K562 (cell line): ENCODE results near the gene ARMC12. TPM values are rescaled to one million over a fixed set of nuclear protein-coding genes. Genes with fewer than 3 reads are reported as not detected.

Source experiments
- ATAC-seq: fragments of 200-7000 bp; cut with Tn5 transposase; 3 replicates; pipeline ENCODE4 v1.9.1; 2020; ENCODE audit warnings: moderate library complexity
- BruUV-seq: library from RNA; stranded (reverse); fragments of 400-500 nt; replicated peaks from 2 replicates; lab custom pipeline; 2021; lab: Mats Ljungman, UMichigan
- CTCF ChIA-PET: fragments of 300-600 bp; formaldehyde crosslinking; extraction: SDS; loops from one replicate; lab custom pipeline; 2021; ENCODE audit warnings: low intra/inter-chr PET ratio; lab: Yijun Ruan, JAX
- POLR2A ChIA-PET: fragments of 300-600, 350-650 bp; sonication (Branson Sonifier 250); formaldehyde crosslinking; extraction: SDS; loops from one replicate; lab custom pipeline; 2021; ENCODE audit warnings: antibody characterized with exemption, inconsistent platforms; lab: Yijun Ruan, JAX
- DNase-seq, 4 experiments: peaks; one replicate each; pipeline versions ENCODE4 v3.0.0 to v3.0.0-alpha.2; 2011 to 2018; ENCODE audit warnings: low spot score in 3 of 4, mixed read lengths in 3 of 4; ENCODE audit errors: extremely low read depth in 1 of 4
- FAIRE-seq: peaks from 2 replicates; lab custom pipeline; 2011; peaks lifted over from hg19 to GRCh38; lab: Jason Lieb, UNC
- H2AFZ ChIP-seq: 2 replicates; pipeline ENCODE4 v1.6.0; 2011; ENCODE audit warnings: low read depth, low read length, control low read depth, inconsistent platforms
- H3K27ac ChIP-seq: fragments of 200-600 bp; 3 replicates; pipeline ENCODE4 v1.8.0; 2011; ENCODE audit warnings: low read depth, mild to moderate bottlenecking, control low read depth, inconsistent platforms, low read length, moderate library complexity, mixed read lengths; ENCODE audit errors: extremely low read depth
- H3K27me3 ChIP-seq, 2 experiments: fragments of 300-600 bp in 1 of 2; 2 replicates in 1 of 2; 3 replicates in 1 of 2; pipeline versions ENCODE4 v1.6.0 to v1.8.0; 2011; ENCODE audit warnings: inconsistent platforms in 2 of 2, low read length in 2 of 2, mild to moderate bottlenecking in 1 of 2, mixed read lengths in 1 of 2, moderate library complexity in 1 of 2; ENCODE audit not compliant: control insufficient read depth in 2 of 2, insufficient read depth in 2 of 2
- H3K36me3 ChIP-seq: fragments of 300-600 bp; 3 replicates; pipeline ENCODE4 v1.8.0; 2011; ENCODE audit warnings: mild to moderate bottlenecking, low read length, inconsistent platforms; ENCODE audit not compliant: control insufficient read depth, insufficient read depth
- H3K4me1 ChIP-seq, 2 experiments: fragments of 200-600 bp in 1 of 2; replicated peaks in 1 of 2; 2 replicates in 1 of 2; 3 replicates in 1 of 2; pipeline versions ENCODE4 v1.5.1 to v1.8.0; 2011; ENCODE audit warnings: inconsistent platforms in 2 of 2, low read length in 2 of 2, mild to moderate bottlenecking in 1 of 2, mixed read lengths in 1 of 2, moderate library complexity in 1 of 2; ENCODE audit not compliant: control insufficient read depth in 2 of 2, insufficient read depth in 2 of 2
- H3K4me2 ChIP-seq: 2 replicates; pipeline ENCODE4 v1.6.1; 2011; ENCODE audit warnings: low read length, control low read depth, inconsistent platforms, mixed read lengths; ENCODE audit not compliant: insufficient read depth
- H3K4me3 ChIP-seq: fragments of 200-600 bp; sonication (generic), shearing (Covaris generic); 2 replicates; pipeline ENCODE4 v1.5.1; 2016; ENCODE audit warnings: control low read depth, inconsistent platforms
- H3K79me2 ChIP-seq: fragments of 200-600 bp; 3 replicates; pipeline ENCODE4 v1.8.0; 2011; ENCODE audit warnings: low read length, inconsistent platforms; ENCODE audit not compliant: control insufficient read depth, insufficient read depth
- H3K9ac ChIP-seq, 2 experiments: 2 replicates each; pipeline versions ENCODE4 v1.6.0 to v1.6.1; 2011; ENCODE audit warnings: low read depth in 2 of 2, low read length in 2 of 2, control low read depth in 1 of 2, inconsistent platforms in 1 of 2, mild to moderate bottlenecking in 1 of 2, mixed read lengths in 1 of 2; ENCODE audit not compliant: insufficient read depth in 1 of 2
- H3K9me1 ChIP-seq: one replicate; pipeline ENCODE4 v1.6.0; 2011; ENCODE audit warnings: inconsistent platforms, mild to moderate bottlenecking, low read length, moderate library complexity; ENCODE audit not compliant: control insufficient read depth, insufficient read depth
- H3K9me3 ChIP-seq: replicated peaks from 2 replicates; pipeline ENCODE4 v1.5.1; 2011; ENCODE audit warnings: low read depth, low read length, inconsistent platforms; ENCODE audit not compliant: control insufficient read depth, insufficient read depth
- H4K20me1 ChIP-seq: replicated peaks from 2 replicates; pipeline ENCODE4 v1.6.1; 2011; ENCODE audit warnings: low read length, inconsistent platforms, mixed read lengths; ENCODE audit not compliant: control insufficient read depth, insufficient read depth
- ATF7 ChIP-seq: fragments of 450-650 bp; IDR thresholded peaks from 2 replicates; pipeline ENCODE4 v1.7.1; 2014; ENCODE audit warnings: mild to moderate bottlenecking, moderate library complexity
- CREB3L1 ChIP-seq: fragments of 450-650 bp; IDR thresholded peaks from 2 replicates; pipeline ENCODE4 v1.6.1; 2014; ENCODE audit warnings: low read depth, mild to moderate bottlenecking, moderate library complexity, borderline replicate concordance
- FUS ChIP-seq: fragments of 200-400 bp; formaldehyde crosslinking; optimal IDR thresholded peaks from 2 replicates; pipeline ENCODE3; 2017; ENCODE audit warnings: low read depth, low read length
- GMEB1 ChIP-seq: fragments of 250-450 bp; sonication (Bioruptor Pico); IDR thresholded peaks from 2 replicates; pipeline ENCODE4 v1.4.0; 2020; ENCODE audit warnings: mild to moderate bottlenecking
- ILK ChIP-seq: fragments of 450-650 bp; IDR thresholded peaks from 2 replicates; pipeline ENCODE4 v1.6.1; 2016; ENCODE audit warnings: missing genetic modification characterization, low read depth, mild to moderate bottlenecking, missing compliant biosample characterization, moderate library complexity, borderline replicate concordance
- KLF13 ChIP-seq: fragments of 450-650 bp; IDR thresholded peaks from 2 replicates; pipeline ENCODE4 v1.6.1; 2016; ENCODE audit warnings: missing genetic modification characterization, low read depth, mild to moderate bottlenecking, missing compliant biosample characterization, moderate library complexity, borderline replicate concordance
- MTA2 ChIP-seq: fragments of 450-650 bp; IDR thresholded peaks from 2 replicates; pipeline ENCODE4 v1.6.1; 2016; ENCODE audit warnings: low read depth
- ZNF253 ChIP-seq: fragments of 250-450 bp; sonication (Bioruptor Pico); conservative IDR thresholded peaks from 2 replicates; pipeline ENCODE4 v1.6.1; 2021; ENCODE audit warnings: mild to moderate bottlenecking
- ZNF830 ChIP-seq: fragments of 250-450 bp; sonication (Bioruptor Pico); IDR thresholded peaks from 2 replicates; pipeline ENCODE4 v1.5.0; 2021; ENCODE audit warnings: mild to moderate bottlenecking
- ZSCAN29 ChIP-seq: fragments of 450-650 bp; IDR thresholded peaks from 2 replicates; pipeline ENCODE4 v1.6.1; 2017
- WGBS: fragments of 100-300 bp; shearing (Covaris generic); methylation state at CpG from one replicate; pipeline ENCODE4 v1.1.6; 2016; ENCODE audit warnings: low coverage, mixed read lengths; ENCODE audit not compliant: insufficient coverage; ENCODE audit errors: missing lambda C conversion rate; 5-methylcytosine and 5-hydroxymethylcytosine counted together
- in situ Hi-C: fragments of 300-500 bp; cut with MboI; formaldehyde crosslinking; loops from 4 replicates; pipeline ENCODE4 v1.15.0; 2018; ENCODE audit warnings: inconsistent platforms, mixed read lengths
- intact Hi-C: fragments of 100-400 bp; cut with micrococcal nuclease; formaldehyde crosslinking; loops from 2 replicates; pipeline ENCODE4 v1.14.2; 2022
- polyA plus RNA-seq, 8 experiments: library from polyadenylated mRNA; depleted of rRNA in 4 of 8; stranded (reverse) in 5 of 8; unstranded in 3 of 8; fragments of >200 nt; fragmentation: Nextera tagmentation in 2 of 8; fragmentation: Illumina TruSeq in 1 of 8; extraction: Ambion mirVana in 2 of 8; extraction: Trizol in 1 of 8; gene quantifications; 2 replicates each; pipeline versions ENCODE4 v1.2.1 to v1.2.3, GENCODE V29; 2011 to 2014; ENCODE audit warnings: inconsistent platforms in 1 of 8, missing spikeins in 1 of 8
- total RNA-seq, 7 experiments: library from RNA; depleted of rRNA in 6 of 7; stranded (reverse); fragments of >200 nt in 6 of 7; fragmentation: Illumina TruSeq in 2 of 7; extraction: Trizol in 2 of 7; gene quantifications; 2 replicates each; pipeline versions ENCODE4 v1.2.1 to v1.2.3, GENCODE V29; 2011 to 2021; ENCODE audit warnings: low replicate concordance in 1 of 7

ARMC12 gene
- total and polyA plus RNA-seq, 9 of the 15 experiments (the other 6 are each of a cell fraction or from before 2014, with no cell fraction given): 0.09 to 0.58 (median 0.31) TPM; not detected in 3

DNA sequence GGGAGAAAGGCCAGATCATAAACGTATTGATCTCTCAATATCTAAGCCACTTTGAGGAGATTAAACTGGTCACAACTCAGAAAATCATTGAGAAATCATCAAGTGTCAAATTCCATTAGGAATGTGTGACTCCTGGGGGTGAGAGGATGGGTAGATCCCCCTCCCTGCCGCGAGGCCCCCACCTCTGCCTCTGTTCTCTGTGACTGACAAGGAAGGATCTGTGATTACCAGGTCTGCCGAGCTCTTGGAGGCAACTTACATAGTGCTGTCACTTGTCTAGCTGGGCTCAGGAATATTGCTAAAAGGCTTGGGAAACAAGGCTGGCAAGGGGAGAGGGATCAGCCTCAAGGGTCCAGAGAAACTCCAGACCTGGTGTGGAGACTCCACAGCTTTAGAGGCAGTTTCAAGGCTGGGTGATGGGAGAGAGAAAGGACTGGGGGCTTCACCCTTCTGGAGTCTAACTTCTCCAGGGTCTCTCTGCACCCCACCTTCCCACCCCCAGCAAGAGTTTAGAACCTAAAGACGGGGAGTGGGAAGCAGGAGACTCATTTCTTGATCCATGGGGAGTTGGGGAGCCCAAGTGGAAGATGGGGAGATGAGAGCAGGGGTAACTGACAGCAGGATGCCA, 11.6 kb upstream of the ARMC12 start:
- POLR2A ChIA-PET: interaction anchor here (0.6 to 1.9 kb wide), 7 partner anchors 9 to 127 kb away, joined by 3 to 5 read pairs (median 4); no protein-coding TSS in a partner anchor

More for the DNA sequence above, 11.6 kb upstream of the ARMC12 start:
- Histone ChIP-seq H3K9me3 (no peaks in the 10 kb centered on the region), H3K9me1 (no peaks in the 10 kb centered on the region), H3K27ac (no peak overlapping the region), H2AFZ (peak overlapping the region; percentile 73), H3K9ac (peak overlapping the region in 1 of 2 experiments; percentile 79; a peak in 1 of 4 replicates), H3K27me3 (no peaks in the 10 kb centered on the region), H4K20me1 (no peaks in the 10 kb centered on the region), H3K4me3 (no peak overlapping the region), H3K4me2 (no peak overlapping the region), H3K79me2 (no peaks in the 10 kb centered on the region; the same call in 2 of the 3 replicates), H3K36me3 (no peaks in the 10 kb centered on the region), H3K4me1 (peaks cover 52 to 59% of the 10 kb centered on the region in 2 experiments)
- no peak for ATAC-seq
- CTCF ChIA-PET: no interaction called here
- FAIRE-seq: no peak
- intact Hi-C loops (no loop called here), in situ Hi-C loops (no loop called here)
- peak in 1 of 4 experiments; percentile 5 for DNase-seq
- whole genome bisulfite sequencing: 34% methylated on average over 5 of the region's 5 CpGs
- no TSS peak for BruUV-seq
- no peak for TF ChIP-seq ATF7
- no peak for TF ChIP-seq CREB3L1
- no peak for TF ChIP-seq ZNF253 (CRISPR knock-in tag)
- TF ChIP-seq ILK (tag): no peak
- TF ChIP-seq FUS: no peak
- TF ChIP-seq ZNF830 (CRISPR knock-in tag): no peak
- no peak for TF ChIP-seq ZSCAN29
- TF ChIP-seq GMEB1 (CRISPR knock-in tag): no peak
- no peak for TF ChIP-seq MTA2
- TF ChIP-seq KLF13 (tag): no peak
- TF ChIP-seq, all 486 proteins: peak for 0
